RWPE2 (cell line): Measurements from ENCODE around the gene MDH2.

Source experiments
- ATAC-seq: fragments of 200-7000 bp; cut with Tn5 transposase; 3 replicates; pipeline ENCODE4 v1.9.1; 2021; ENCODE audit warnings: low read depth
- DNase-seq: peaks from one replicate; pipeline ENCODE4 v3.0.0-alpha.2; 2020; ENCODE audit warnings: low spot score
- H3K27ac ChIP-seq: fragments of 450-650 bp; 2 replicates; pipeline ENCODE4 v1.5.1; 2017; ENCODE audit warnings: mild to moderate bottlenecking; ENCODE audit not compliant: poor library complexity, severe bottlenecking
- H3K27me3 ChIP-seq: fragments of 250-450 bp; sonication (Bioruptor Pico); 2 replicates; pipeline ENCODE4 v1.5.1; 2021; ENCODE audit warnings: mild to moderate bottlenecking, moderate library complexity; ENCODE audit not compliant: insufficient read depth, poor library complexity, severe bottlenecking
- H3K36me3 ChIP-seq: fragments of 250-450 bp; sonication (Bioruptor Pico); 2 replicates; pipeline ENCODE4 v1.5.1; 2020; ENCODE audit warnings: low read depth, mild to moderate bottlenecking, moderate library complexity
- H3K4me1 ChIP-seq: fragments of 250-450 bp; sonication (Bioruptor Pico); 2 replicates; pipeline ENCODE4 v1.5.1; 2021; ENCODE audit warnings: mild to moderate bottlenecking, moderate library complexity; ENCODE audit not compliant: insufficient read depth, poor library complexity, severe bottlenecking
- H3K4me3 ChIP-seq: fragments of 250-450 bp; sonication (Bioruptor Pico); 2 replicates; pipeline ENCODE4 v1.5.1; 2021; ENCODE audit warnings: mild to moderate bottlenecking, moderate library complexity; ENCODE audit not compliant: severe bottlenecking
- H3K9me3 ChIP-seq: fragments of 250-450 bp; sonication (Bioruptor Pico); 2 replicates; pipeline ENCODE4 v1.5.1; 2021; ENCODE audit warnings: mild to moderate bottlenecking, moderate library complexity; ENCODE audit not compliant: severe bottlenecking
- TF ChIP-seq, protein P1 (sequence below): fragments of 450-650 bp; IDR thresholded peaks from one replicate; pipeline ENCODE4 v1.5.1; 2017; ENCODE audit warnings: mild to moderate bottlenecking, moderate library complexity; ENCODE audit not compliant: poor library complexity, severe bottlenecking

MDH2 gene

DNA sequence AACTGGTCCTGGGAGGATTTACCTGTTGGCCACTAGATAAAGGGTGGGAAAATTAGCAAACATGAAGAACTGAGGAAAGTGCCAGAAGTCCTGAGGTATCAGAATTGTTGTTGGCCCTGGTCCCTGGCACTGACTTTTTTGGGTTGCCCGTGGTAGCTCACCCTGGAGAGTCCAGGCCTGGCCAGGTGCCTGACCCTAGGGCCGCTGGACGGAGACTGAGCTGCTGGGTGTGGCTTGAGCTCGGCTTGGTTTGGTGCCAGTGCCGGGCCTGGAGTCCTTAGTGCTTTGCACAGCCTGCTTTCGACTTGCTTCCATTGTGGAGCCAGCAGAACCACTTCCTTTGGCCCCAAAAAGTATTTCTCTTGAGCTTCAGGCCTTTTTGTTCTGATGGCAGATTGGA is 12.9 kb downstream of the MDH2 start:
- peaks cover 96% of the 10 kb centered on the region for H3K36me3 ChIP-seq
- ATAC-seq = no peak

DNA sequence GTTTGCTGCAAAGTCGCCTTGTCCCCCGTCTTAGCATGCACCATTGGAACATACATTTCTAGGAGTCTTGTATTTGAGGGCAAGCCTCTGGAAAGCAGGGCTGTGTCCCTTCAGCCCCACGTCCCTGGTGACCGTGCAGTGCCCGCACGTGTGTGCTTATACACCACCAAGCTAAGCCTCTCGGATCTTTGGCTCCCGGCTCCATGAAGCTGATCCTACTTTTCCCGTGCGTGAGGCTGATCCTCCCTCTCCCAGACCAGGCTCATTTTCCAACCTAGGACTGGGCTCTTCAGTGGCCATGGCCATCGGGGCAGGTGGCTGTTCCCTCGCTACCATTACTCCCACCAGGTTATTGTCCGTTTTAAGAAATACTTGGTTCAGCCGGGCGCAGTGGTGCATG is 14.3 kb downstream of the MDH2 start:
- Histone ChIP-seq H3K4me1 (no peaks in the 10 kb centered on the region), H3K27me3 (no peaks in the 10 kb centered on the region), H3K4me3 (no peak overlapping the region), H3K27ac (no peak overlapping the region), H3K9me3 (no peaks in the 10 kb centered on the region), H3K36me3 (peaks cover 90% of the 10 kb centered on the region)
- DNase-seq (no peak), ATAC-seq (no peak)
- TF ChIP-seq, protein P1, sequence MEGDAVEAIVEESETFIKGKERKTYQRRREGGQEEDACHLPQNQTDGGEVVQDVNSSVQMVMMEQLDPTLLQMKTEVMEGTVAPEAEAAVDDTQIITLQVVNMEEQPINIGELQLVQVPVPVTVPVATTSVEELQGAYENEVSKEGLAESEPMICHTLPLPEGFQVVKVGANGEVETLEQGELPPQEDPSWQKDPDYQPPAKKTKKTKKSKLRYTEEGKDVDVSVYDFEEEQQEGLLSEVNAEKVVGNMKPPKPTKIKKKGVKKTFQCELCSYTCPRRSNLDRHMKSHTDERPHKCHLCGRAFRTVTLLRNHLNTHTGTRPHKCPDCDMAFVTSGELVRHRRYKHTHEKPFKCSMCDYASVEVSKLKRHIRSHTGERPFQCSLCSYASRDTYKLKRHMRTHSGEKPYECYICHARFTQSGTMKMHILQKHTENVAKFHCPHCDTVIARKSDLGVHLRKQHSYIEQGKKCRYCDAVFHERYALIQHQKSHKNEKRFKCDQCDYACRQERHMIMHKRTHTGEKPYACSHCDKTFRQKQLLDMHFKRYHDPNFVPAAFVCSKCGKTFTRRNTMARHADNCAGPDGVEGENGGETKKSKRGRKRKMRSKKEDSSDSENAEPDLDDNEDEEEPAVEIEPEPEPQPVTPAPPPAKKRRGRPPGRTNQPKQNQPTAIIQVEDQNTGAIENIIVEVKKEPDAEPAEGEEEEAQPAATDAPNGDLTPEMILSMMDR = no peak

More for the DNA sequence above, 12.9 kb downstream of the MDH2 start:
- Histone ChIP-seq H3K9me3 (no peaks in the 10 kb centered on the region), H3K4me3 (no peak overlapping the region), H3K4me1 (no peaks in the 10 kb centered on the region), H3K27me3 (no peaks in the 10 kb centered on the region), H3K27ac (no peak overlapping the region)
- DNase-seq = no peak
- TF ChIP-seq, protein P1 = no peak

DNA sequence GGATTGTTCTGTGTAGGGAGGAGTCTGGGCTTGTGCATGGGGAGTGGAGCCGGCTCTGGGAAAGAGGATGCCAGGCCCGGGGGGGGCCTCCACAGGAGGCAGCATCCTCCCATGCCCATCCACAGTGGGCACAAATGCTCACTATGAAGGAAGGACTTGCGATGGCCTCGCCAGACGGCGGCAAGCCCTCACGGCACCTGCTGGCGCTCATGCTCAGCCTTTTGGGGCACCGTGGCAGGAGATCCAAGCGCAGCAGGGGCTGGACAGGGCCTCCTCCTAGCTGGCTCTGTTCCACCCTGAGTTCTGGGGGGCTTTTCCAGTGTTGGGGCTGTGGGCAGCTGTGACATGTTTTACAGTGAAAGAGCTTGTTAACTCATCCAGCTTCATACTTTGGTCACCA is 15.2 kb downstream of the MDH2 start:
- TF ChIP-seq, protein P1 = no peak
- peaks cover 81% of the 10 kb centered on the region for H3K36me3 ChIP-seq
- DNase-seq (no peak), ATAC-seq (no peak; the same call in 2 of the 3 replicates)
- H3K9me3 ChIP-seq = no peaks in the 10 kb centered on the region
- H3K27ac ChIP-seq = no peak overlapping the region
- H3K4me3 ChIP-seq = no peak overlapping the region
- no peaks in the 10 kb centered on the region for H3K27me3 ChIP-seq
- H3K4me1 ChIP-seq = no peaks in the 10 kb centered on the region

DNA sequence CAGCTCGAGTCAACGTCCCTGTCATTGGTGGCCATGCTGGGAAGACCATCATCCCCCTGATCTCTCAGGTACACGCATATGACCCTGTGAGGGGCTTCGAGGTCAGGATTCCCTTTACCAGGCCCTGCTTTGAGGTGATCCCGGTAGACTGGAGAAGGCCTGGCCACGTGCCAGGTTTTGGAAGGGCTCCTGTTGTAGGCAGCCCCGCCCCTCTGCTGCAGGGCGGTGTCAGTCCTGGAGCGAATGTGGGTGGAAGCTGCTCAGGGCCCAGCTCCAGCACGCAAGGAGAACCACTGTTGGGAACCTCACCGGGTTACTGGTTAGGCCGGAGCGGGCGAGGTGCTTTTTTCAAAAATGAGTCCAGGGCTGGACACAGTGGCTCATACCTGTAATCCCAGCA is 15.6 kb downstream of the MDH2 start:
- Histone ChIP-seq H3K4me1 (no peaks in the 10 kb centered on the region), H3K4me3 (no peak overlapping the region), H3K9me3 (no peaks in the 10 kb centered on the region), H3K36me3 (peaks cover 77% of the 10 kb centered on the region), H3K27ac (no peak overlapping the region), H3K27me3 (no peaks in the 10 kb centered on the region)
- DNase-seq (no peak), ATAC-seq (peak; percentile 66; the same call in 2 of the 3 replicates)
- TF ChIP-seq, protein P1 = no peak

DNA sequence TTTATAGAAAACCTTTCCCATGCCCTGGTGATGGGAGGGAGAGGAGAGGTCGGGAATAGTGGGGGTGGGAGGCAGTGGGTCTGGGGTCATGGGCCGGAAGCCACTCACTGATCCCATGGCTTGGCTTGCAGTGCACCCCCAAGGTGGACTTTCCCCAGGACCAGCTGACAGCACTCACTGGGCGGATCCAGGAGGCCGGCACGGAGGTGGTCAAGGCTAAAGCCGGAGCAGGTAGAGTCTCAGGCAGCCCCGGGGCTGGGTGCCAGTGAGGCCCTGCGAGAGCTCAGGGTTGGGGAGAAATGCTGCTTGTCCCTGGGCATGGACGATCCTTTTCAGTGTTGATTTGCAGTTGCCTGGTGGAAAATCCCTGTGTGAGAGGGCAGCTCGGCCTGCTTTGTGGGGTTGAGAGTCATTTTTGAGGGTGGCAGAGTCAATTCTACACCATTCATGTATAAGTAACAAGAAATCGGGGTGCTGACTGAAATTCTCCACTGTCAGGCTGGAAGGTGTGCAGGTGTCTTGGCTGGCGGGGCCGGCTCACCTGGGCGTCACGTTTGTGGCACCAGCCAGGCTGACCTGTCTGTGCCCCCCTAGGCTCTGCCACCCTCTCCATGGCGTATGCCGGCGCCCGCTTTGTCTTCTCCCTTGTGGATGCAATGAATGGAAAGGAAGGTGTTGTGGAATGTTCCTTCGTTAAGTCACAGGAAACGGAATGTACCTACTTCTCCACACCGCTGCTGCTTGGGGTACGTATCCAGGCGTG is 16.5 kb downstream of the MDH2 start:
- DNase-seq (no peak), ATAC-seq (no peak)
- H3K4me1 ChIP-seq = no peaks in the 10 kb centered on the region
- no peaks in the 10 kb centered on the region for H3K27me3 ChIP-seq
- peaks cover 68% of the 10 kb centered on the region for H3K36me3 ChIP-seq
- H3K9me3 ChIP-seq = no peaks in the 10 kb centered on the region
- TF ChIP-seq, protein P1 = no peak
- H3K4me3 ChIP-seq = no peak overlapping the region
- no peak overlapping the region for H3K27ac ChIP-seq
